Mammary epithelial cell (primary cell): ENCODE data around the gene LSAMP.

Experiments used
- EZH2 ChIP-seq: IDR thresholded peaks from 2 replicates; pipeline ENCODE4 v1.6.1; 2012; ENCODE audit warnings: low read length, inconsistent platforms, borderline replicate concordance
- TF ChIP-seq, protein P1 (sequence below), 2 donors: IDR thresholded peaks in 1 of 2; conservative IDR thresholded peaks in 1 of 2; 2 replicates each; pipeline ENCODE4 v1.5.1; 2011 to 2012; ENCODE audit warnings: inconsistent platforms in 2 of 2, low read length in 2 of 2, mild to moderate bottlenecking in 2 of 2, control low read depth in 1 of 2, low read depth in 1 of 2; ENCODE audit not compliant: insufficient read depth in 1 of 2; ENCODE audit errors: extremely low read depth in 1 of 2

- TF ChIP-seq, protein P1, sequence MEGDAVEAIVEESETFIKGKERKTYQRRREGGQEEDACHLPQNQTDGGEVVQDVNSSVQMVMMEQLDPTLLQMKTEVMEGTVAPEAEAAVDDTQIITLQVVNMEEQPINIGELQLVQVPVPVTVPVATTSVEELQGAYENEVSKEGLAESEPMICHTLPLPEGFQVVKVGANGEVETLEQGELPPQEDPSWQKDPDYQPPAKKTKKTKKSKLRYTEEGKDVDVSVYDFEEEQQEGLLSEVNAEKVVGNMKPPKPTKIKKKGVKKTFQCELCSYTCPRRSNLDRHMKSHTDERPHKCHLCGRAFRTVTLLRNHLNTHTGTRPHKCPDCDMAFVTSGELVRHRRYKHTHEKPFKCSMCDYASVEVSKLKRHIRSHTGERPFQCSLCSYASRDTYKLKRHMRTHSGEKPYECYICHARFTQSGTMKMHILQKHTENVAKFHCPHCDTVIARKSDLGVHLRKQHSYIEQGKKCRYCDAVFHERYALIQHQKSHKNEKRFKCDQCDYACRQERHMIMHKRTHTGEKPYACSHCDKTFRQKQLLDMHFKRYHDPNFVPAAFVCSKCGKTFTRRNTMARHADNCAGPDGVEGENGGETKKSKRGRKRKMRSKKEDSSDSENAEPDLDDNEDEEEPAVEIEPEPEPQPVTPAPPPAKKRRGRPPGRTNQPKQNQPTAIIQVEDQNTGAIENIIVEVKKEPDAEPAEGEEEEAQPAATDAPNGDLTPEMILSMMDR (conservative IDR thresholded peaks at IDR 0.05 in 1 of 2, IDR thresholded peaks at IDR 0.05 in 1 of 2; ENCODE audit: extremely low read depth in 1 of 2, insufficient read depth in 1 of 2, low read depth in 1 of 2, low read length in 2 of 2): no peak
- no peak for TF ChIP-seq EZH2
Observed at GRCh38 chr3:115947325-115947724, 498.0 kb downstream of the LSAMP start.
